Measurements from ENCODE around the gene DIRAS1.

GRCh38 chr19:2763687-2764086 lies 42.5 kb upstream of the DIRAS1 start:
- no peak for TF ChIP-seq CTCF (IDR thresholded peaks at IDR 0.05)
- no peak for TF ChIP-seq POLR2A (IDR thresholded peaks at IDR 0.05)
